CD14-positive monocyte (primary cell): ENCODE data around the gene RASEF. TPM values are rescaled to one million over a fixed set of nuclear protein-coding genes. Genes with fewer than 3 reads are reported as not detected.

Source experiments
- DNase-seq, 3 donors: peaks; one replicate each; pipeline ENCODE4 v3.0.0-alpha.2; 2011 to 2022
- H2AFZ ChIP-seq: 2 replicates; pipeline ENCODE4 v1.6.0; 2012; ENCODE audit warnings: mild to moderate bottlenecking, low read depth, low read length, inconsistent platforms; ENCODE audit not compliant: insufficient read depth, poor library complexity, severe bottlenecking
- H3K27ac ChIP-seq, 2 donors: 1 replicate in 1 of 2; 2 replicates in 1 of 2; pipeline ENCODE4 v1.5.1; 2012 to 2013; ENCODE audit warnings: low read length in 2 of 2, control low read depth in 1 of 2, inconsistent platforms in 1 of 2, low read depth in 1 of 2, mild to moderate bottlenecking in 1 of 2
- H3K27me3 ChIP-seq, 2 donors: one replicate each; pipeline versions ENCODE4 v1.6.0 to v1.6.1; 2011 to 2013; ENCODE audit warnings: low read length in 2 of 2; ENCODE audit not compliant: control insufficient read depth in 2 of 2, insufficient read depth in 2 of 2
- H3K36me3 ChIP-seq, 2 donors: replicated peaks in 1 of 2; 1 replicate in 1 of 2; 2 replicates in 1 of 2; pipeline versions ENCODE4 v1.5.1 to v1.6.1; 2012 to 2013; ENCODE audit warnings: low read length in 2 of 2, control low read depth in 1 of 2, inconsistent platforms in 1 of 2, mild to moderate bottlenecking in 1 of 2; ENCODE audit not compliant: insufficient read depth in 2 of 2, control insufficient read depth in 1 of 2
- H3K4me1 ChIP-seq, 2 donors: 1 replicate in 1 of 2; 2 replicates in 1 of 2; pipeline versions ENCODE4 v1.5.1 to v1.6.1; 2012 to 2013; ENCODE audit warnings: low read length in 2 of 2, control low read depth in 1 of 2, inconsistent platforms in 1 of 2, mild to moderate bottlenecking in 1 of 2, moderate library complexity in 1 of 2; ENCODE audit not compliant: insufficient read depth in 2 of 2, control insufficient read depth in 1 of 2
- H3K4me2 ChIP-seq: replicated peaks from 2 replicates; pipeline ENCODE3; 2012; ENCODE audit warnings: low read length, moderate library complexity, mild to moderate bottlenecking; ENCODE audit not compliant: poor library complexity, severe bottlenecking; ENCODE audit errors: extremely low read depth
- H3K4me3 ChIP-seq, 3 experiments: fragments of 200-600 bp in 1 of 3; sonication (generic) in 1 of 3; replicated peaks in 1 of 3; 1 replicate in 2 of 3; 2 replicates in 1 of 3; pipeline ENCODE4 v1.5.1; 2011 to 2013; ENCODE audit warnings: low read length in 3 of 3, mild to moderate bottlenecking in 3 of 3, control low read depth in 2 of 3, low read depth in 2 of 3, inconsistent platforms in 1 of 3, moderate library complexity in 1 of 3
- H3K79me2 ChIP-seq: 2 replicates; pipeline ENCODE4 v1.6.0; 2012; ENCODE audit warnings: mild to moderate bottlenecking, control low read depth, inconsistent platforms, low read length, moderate library complexity; ENCODE audit not compliant: insufficient read depth
- H3K9ac ChIP-seq: 2 replicates; pipeline ENCODE4 v1.6.0; 2017; ENCODE audit warnings: low read length, mild to moderate bottlenecking; ENCODE audit not compliant: insufficient read depth, poor library complexity, severe bottlenecking
- H3K9me3 ChIP-seq, 2 donors: replicated peaks in 1 of 2; 1 replicate in 1 of 2; 2 replicates in 1 of 2; pipeline versions ENCODE4 v1.5.1 to v1.6.1; 2012 to 2013; ENCODE audit warnings: low read length in 2 of 2, control low read depth in 1 of 2; ENCODE audit not compliant: control insufficient read depth in 1 of 2, insufficient read depth in 1 of 2
- H4K20me1 ChIP-seq: 2 replicates; pipeline ENCODE4 v1.6.0; 2012; ENCODE audit warnings: mild to moderate bottlenecking, low read length, control low read depth, moderate library complexity; ENCODE audit not compliant: insufficient read depth
- H3K27ac Mint-ChIP-seq, 7 donors: one replicate each; pipeline ENCODE4 v1.8.0; 2020; ENCODE audit warnings: mild to moderate bottlenecking in 7 of 7, mixed read lengths in 7 of 7, moderate library complexity in 6 of 7, inconsistent platforms in 2 of 7
- H3K27me3 Mint-ChIP-seq, 3 donors: one replicate each; pipeline ENCODE4 v1.8.0; 2021 to 2022; ENCODE audit warnings: low read depth in 3 of 3, mild to moderate bottlenecking in 3 of 3, mixed read lengths in 3 of 3, moderate library complexity in 3 of 3, inconsistent platforms in 1 of 3
- H3K36me3 Mint-ChIP-seq, 2 donors: one replicate each; pipeline ENCODE4 v1.8.0; 2020; ENCODE audit warnings: mixed read lengths in 2 of 2, inconsistent platforms in 1 of 2, mild to moderate bottlenecking in 1 of 2
- H3K4me1 Mint-ChIP-seq: one replicate; pipeline ENCODE4 v1.8.0; 2020; ENCODE audit warnings: mild to moderate bottlenecking, mixed read lengths
- H3K4me3 Mint-ChIP-seq, 2 donors: one replicate each; pipeline ENCODE4 v1.8.0; 2020; ENCODE audit warnings: mild to moderate bottlenecking in 2 of 2, mixed read lengths in 2 of 2, moderate library complexity in 1 of 2
- H3K9me3 Mint-ChIP-seq, 7 donors: one replicate each; pipeline ENCODE4 v1.8.0; 2020 to 2022; ENCODE audit warnings: mixed read lengths in 7 of 7, mild to moderate bottlenecking in 6 of 7, moderate library complexity in 6 of 7, inconsistent platforms in 2 of 7
- CTCF ChIP-seq: fragments of 200-600 bp; IDR thresholded peaks from one replicate; pipeline ENCODE4 v1.8.0; 2022; ENCODE audit warnings: antibody characterized with exemption, mild to moderate bottlenecking
- WGBS: methylation state at CpG from one replicate; pipeline ENCODE4 v1.1.5; 2013; ENCODE audit warnings: missing lambda C conversion rate; ENCODE audit not compliant: insufficient coverage; 5-methylcytosine and 5-hydroxymethylcytosine counted together
- intact Hi-C, 2 donors: fragments of 100-400 bp; cut with micrococcal nuclease; formaldehyde crosslinking; loops; one replicate each; pipeline versions ENCODE4 v1.15.0 to v1.15.1; 2023
- polyA plus RNA-seq, 3 donors: library from polyadenylated mRNA; depleted of rRNA in 1 of 3; unstranded in 2 of 3; stranded (reverse) in 1 of 3; fragments of 300-500 nt in 2 of 3; fragments of >200 nt in 1 of 3; fragmentation: Illumina TruSeq in 2 of 3; gene quantifications; 1 replicate in 2 of 3; 2 replicates in 1 of 3; pipeline ENCODE4 v1.2.3, GENCODE V29; 2012 to 2021

The RASEF gene
- polyA plus RNA-seq, 3 donors: not detected

- H3K36me3 Mint-ChIP-seq: no peaks in the 10 kb centered on the region
- intact Hi-C loops: no loop called here
- no peak overlapping the region for H3K4me2 ChIP-seq
- no peaks in the 10 kb centered on the region for H3K79me2 ChIP-seq
- H3K9ac ChIP-seq: no peak overlapping the region
- H4K20me1 ChIP-seq: no peaks in the 10 kb centered on the region
- peaks cover 3% of the 10 kb centered on the region for H3K4me1 Mint-ChIP-seq
- TF ChIP-seq CTCF: no peak
- no peak overlapping the region for H3K4me3 ChIP-seq
- H3K4me3 Mint-ChIP-seq: no peak overlapping the region
- no peaks in the 10 kb centered on the region for H3K27me3 ChIP-seq
- no peak overlapping the region for H2AFZ ChIP-seq
- H3K27me3 Mint-ChIP-seq: peaks cover 0 to 2% (median 0%) of the 10 kb centered on the region in 3 donors
- H3K4me1 ChIP-seq: no peaks in the 10 kb centered on the region
- no peak overlapping the region for H3K27ac Mint-ChIP-seq
- DNase-seq: no peak
- H3K9me3 ChIP-seq: no peaks in the 10 kb centered on the region
- WGBS: no CpG with 5 or more reads among the region's 1 CpG
- H3K36me3 ChIP-seq: no peaks in the 10 kb centered on the region
- peaks cover 0 to 8% (median 0%) of the 10 kb centered on the region in 7 donors for H3K9me3 Mint-ChIP-seq
- no peak overlapping the region for H3K27ac ChIP-seq
Observed at GRCh38 chr9:83005361-83005760, 57.6 kb downstream of the RASEF start.

GRCh38 chr9:83002329-83002728 lies 60.6 kb downstream of the RASEF start:
- H3K4me3 Mint-ChIP-seq: no peak overlapping the region
- intact Hi-C loops: no loop called here
- no peak overlapping the region for H3K4me2 ChIP-seq
- H3K9me3 Mint-ChIP-seq: peaks cover 0 to 14% (median 2%) of the 10 kb centered on the region in 7 donors
- peaks cover 0 to 2% (median 0%) of the 10 kb centered on the region in 3 donors for H3K27me3 Mint-ChIP-seq
- no peaks in the 10 kb centered on the region for H3K36me3 Mint-ChIP-seq
- no peak for TF ChIP-seq CTCF
- H3K27ac ChIP-seq: no peak overlapping the region
- no peaks in the 10 kb centered on the region for H4K20me1 ChIP-seq
- no peak overlapping the region for H3K4me3 ChIP-seq
- H3K27me3 ChIP-seq: no peaks in the 10 kb centered on the region
- WGBS: no CpG with 5 or more reads among the region's 2 CpGs
- H3K79me2 ChIP-seq: no peaks in the 10 kb centered on the region
- no peak overlapping the region for H3K27ac Mint-ChIP-seq
- H2AFZ ChIP-seq: no peak overlapping the region
- no peaks in the 10 kb centered on the region for H3K36me3 ChIP-seq
- H3K4me1 ChIP-seq: no peaks in the 10 kb centered on the region
- H3K9me3 ChIP-seq: no peaks in the 10 kb centered on the region
- no peak for DNase-seq
- H3K4me1 Mint-ChIP-seq: peaks cover 3% of the 10 kb centered on the region
- no peak overlapping the region for H3K9ac ChIP-seq
